K562 (cell line): ENCODE measurements around the gene RUNDC3A. TPM values are rescaled to one million over a fixed set of nuclear protein-coding genes. Genes with fewer than 3 reads are reported as not detected.

Source experiments
- HOXB6 ChIP-seq: fragments of 250-450 bp; sonication (Bioruptor Pico); IDR thresholded peaks from 2 replicates; pipeline ENCODE4 v1.5.1; 2022; ENCODE audit warnings: mild to moderate bottlenecking, borderline replicate concordance
- HSF4 ChIP-seq: fragments of 250-450 bp; sonication (Bioruptor Pico); IDR thresholded peaks from 2 replicates; pipeline ENCODE4 v2.1.2; 2022; ENCODE audit warnings: mild to moderate bottlenecking, moderate library complexity, borderline replicate concordance
- REST ChIP-seq, 2 experiments: fragments of 450-650 bp; formaldehyde crosslinking in 1 of 2; IDR thresholded peaks; 2 replicates each; pipeline versions ENCODE4 v1.4.0 to v1.6.1; 2014 to 2020; ENCODE audit warnings: mild to moderate bottlenecking in 2 of 2, borderline replicate concordance in 1 of 2, low read depth in 1 of 2
- SMARCA5 ChIP-seq: fragments of 450-650 bp; IDR thresholded peaks from 2 replicates; pipeline ENCODE4 v1.6.1; 2016
- UBTF ChIP-seq, 2 experiments: IDR thresholded peaks; 2 replicates each; pipeline ENCODE4 v1.6.1; 2012; ENCODE audit warnings: improper control_type of control experiment in 2 of 2, low read depth in 2 of 2, low read length in 2 of 2, borderline replicate concordance in 1 of 2
- ZBED1 ChIP-seq: IDR thresholded peaks from 2 replicates; pipeline ENCODE4 v1.6.1; 2014
- ZKSCAN1 ChIP-seq: fragments of 150-350 bp; IDR thresholded peaks from 2 replicates; pipeline ENCODE4 v1.6.1; 2016; ENCODE audit warnings: low read depth, low read length
- ZMIZ1 ChIP-seq, 2 experiments: fragments of 150-350 bp in 1 of 2; IDR thresholded peaks; 2 replicates each; pipeline ENCODE4 v1.6.1; 2012 to 2016; ENCODE audit warnings: low read depth in 2 of 2, low read length in 2 of 2, mild to moderate bottlenecking in 1 of 2, moderate library complexity in 1 of 2
- ZNF280A ChIP-seq: fragments of 450-650 bp; IDR thresholded peaks from 2 replicates; pipeline ENCODE4 v1.6.1; 2018; ENCODE audit warnings: mild to moderate bottlenecking, low read depth; ENCODE audit not compliant: partially characterized antibody
- polyA plus RNA-seq, 8 experiments: library from polyadenylated mRNA; depleted of rRNA in 4 of 8; stranded (reverse) in 5 of 8; unstranded in 3 of 8; fragments of >200 nt; fragmentation: Nextera tagmentation in 2 of 8; fragmentation: Illumina TruSeq in 1 of 8; extraction: Ambion mirVana in 2 of 8; extraction: Trizol in 1 of 8; gene quantifications; 2 replicates each; pipeline versions ENCODE4 v1.2.1 to v1.2.3, GENCODE V29; 2011 to 2014; ENCODE audit warnings: inconsistent platforms in 1 of 8, missing spikeins in 1 of 8
- total RNA-seq, 7 experiments: library from RNA; depleted of rRNA in 6 of 7; stranded (reverse); fragments of >200 nt in 6 of 7; fragmentation: Illumina TruSeq in 2 of 7; extraction: Trizol in 2 of 7; gene quantifications; 2 replicates each; pipeline versions ENCODE4 v1.2.1 to v1.2.3, GENCODE V29; 2011 to 2021; ENCODE audit warnings: low replicate concordance in 1 of 7

The RUNDC3A gene
- total and polyA plus RNA-seq, 9 of the 15 experiments (the other 6 are each of a cell fraction or from before 2014, with no cell fraction given) = not detected

- TF ChIP-seq ZMIZ1 (IDR thresholded peaks at IDR 0.05; ENCODE audit: low read depth in 2 of 2, low read length in 2 of 2) (no peak), SMARCA5 (no peak), ZKSCAN1 (no peak), REST (IDR thresholded peaks at IDR 0.05; ENCODE audit: borderline replicate concordance) (no peak), REST (CRISPR knock-in tag; IDR thresholded peaks at IDR 0.05; ENCODE audit: low read depth) (no peak), ZNF280A (no peak), HOXB6 (CRISPR knock-in tag) (no peak), ZBED1 (no peak), HSF4 (CRISPR knock-in tag) (no peak), UBTF (IDR thresholded peaks at IDR 0.05; ENCODE audit: borderline replicate concordance in 1 of 2, low read depth in 2 of 2, low read length in 2 of 2) (no peak)
- TF ChIP-seq, all 486 proteins: peak for 0
Measured at GRCh38 chr17:44343510-44344209, 35.3 kb downstream of the RUNDC3A start (continued).
